H1 (cell line): ENCODE measurements around the gene DGCR8. TPM values are rescaled to one million over a fixed set of nuclear protein-coding genes. Genes with fewer than 3 reads are reported as not detected.

Experiments used
- CTCF ChIA-PET: fragments of 300-600 bp; sonication (Branson Sonifier 250); formaldehyde crosslinking; loops from one replicate; lab custom pipeline; 2021; ENCODE audit not compliant: partially characterized antibody; lab: Charles Lee
- POLR2A ChIA-PET: fragments of 300-600 bp; sonication (Branson Sonifier 250); formaldehyde crosslinking; loops from one replicate; lab custom pipeline; 2021; ENCODE audit warnings: inconsistent platforms; ENCODE audit not compliant: partially characterized antibody; lab: Charles Lee
- DNase-seq, 2 experiments: peaks; one replicate each; pipeline versions ENCODE4 v3.0.0 to v3.0.0-alpha.2; 2010 to 2022; ENCODE audit warnings: low spot score in 2 of 2, low read depth in 1 of 2, mixed read lengths in 1 of 2
- FAIRE-seq: peaks from 2 replicates; lab custom pipeline; 2011; peaks lifted over from hg19 to GRCh38; lab: Jason Lieb, UNC
- H2AFZ ChIP-seq: 2 replicates; pipeline ENCODE4 v1.8.1; 2012; ENCODE audit warnings: low read length, inconsistent platforms
- H2AK5ac ChIP-seq: 2 replicates; pipeline ENCODE4 v1.6.1; 2013; ENCODE audit warnings: low read depth, low read length
- H2BK120ac ChIP-seq: replicated peaks from 2 replicates; pipeline ENCODE3; 2013; ENCODE audit warnings: low read depth, low read length, inconsistent platforms
- H2BK12ac ChIP-seq: 2 replicates; pipeline ENCODE4 v1.6.1; 2013; ENCODE audit warnings: low read depth, low read length
- H2BK15ac ChIP-seq: 2 replicates; pipeline ENCODE4 v1.6.1; 2013; ENCODE audit warnings: low read length
- H2BK20ac ChIP-seq: 2 replicates; pipeline ENCODE4 v1.6.1; 2013; ENCODE audit warnings: low read length
- H2BK5ac ChIP-seq: 2 replicates; pipeline ENCODE4 v1.6.1; 2013; ENCODE audit warnings: low read depth, low read length
- H3K14ac ChIP-seq: 2 replicates; pipeline ENCODE4 v1.6.1; 2013; ENCODE audit warnings: inconsistent platforms; ENCODE audit not compliant: insufficient read length
- H3K18ac ChIP-seq: 2 replicates; pipeline ENCODE4 v1.6.1; 2013; ENCODE audit warnings: low read length; ENCODE audit errors: extremely low read depth
- H3K23ac ChIP-seq: 2 replicates; pipeline ENCODE4 v1.6.1; 2013; ENCODE audit warnings: inconsistent platforms; ENCODE audit not compliant: insufficient read length
- H3K23me2 ChIP-seq: 2 replicates; pipeline ENCODE4 v1.6.1; 2013; ENCODE audit warnings: low read depth, low read length
- H3K27ac ChIP-seq: 2 replicates; pipeline ENCODE4 v1.6.1; 2011; ENCODE audit warnings: low read depth, low read length, inconsistent platforms
- H3K27me3 ChIP-seq, 4 experiments: replicated peaks in 1 of 4; 1 replicate in 1 of 4; 2 replicates in 3 of 4; pipeline versions ENCODE4 v1.6.1 to v1.8.1; 2011 to 2013; ENCODE audit warnings: low read length in 3 of 4, mild to moderate bottlenecking in 3 of 4, inconsistent platforms in 2 of 4, mixed read lengths in 2 of 4, moderate library complexity in 1 of 4; ENCODE audit not compliant: control insufficient read depth in 3 of 4, insufficient read depth in 3 of 4; ENCODE audit errors: extremely low read depth in 1 of 4
- H3K36me3 ChIP-seq, 4 experiments: 2 replicates each; pipeline versions ENCODE4 v1.6.1 to v1.8.1; 2011 to 2013; ENCODE audit warnings: mild to moderate bottlenecking in 4 of 4, low read length in 3 of 4, moderate library complexity in 2 of 4, control low read depth in 1 of 4, inconsistent platforms in 1 of 4; ENCODE audit not compliant: insufficient read depth in 4 of 4, control insufficient read depth in 2 of 4
- H3K4ac ChIP-seq: replicated peaks from 2 replicates; pipeline ENCODE3; 2013; ENCODE audit warnings: low read length, low read depth, mixed read lengths, inconsistent platforms; ENCODE audit not compliant: insufficient read length
- H3K4me1 ChIP-seq, 4 experiments: replicated peaks in 1 of 4; 1 replicate in 1 of 4; 2 replicates in 3 of 4; pipeline versions ENCODE4 v1.6.1 to v1.8.1; 2011 to 2013; ENCODE audit warnings: low read length in 3 of 4, inconsistent platforms in 2 of 4, mixed read lengths in 1 of 4; ENCODE audit not compliant: insufficient read depth in 4 of 4, control insufficient read depth in 3 of 4
- H3K4me2 ChIP-seq, 2 experiments: 2 replicates each; pipeline versions ENCODE4 v1.6.1 to v1.8.1; 2011 to 2013; ENCODE audit warnings: low read depth in 2 of 2, low read length in 2 of 2, control low read depth in 1 of 2, inconsistent platforms in 1 of 2, mild to moderate bottlenecking in 1 of 2; ENCODE audit not compliant: insufficient read depth in 1 of 2
- H3K4me3 ChIP-seq, 4 experiments: fragments of 200-600, 300-600 bp in 1 of 4; sonication (generic), shearing (Covaris generic), sonication (Bioruptor Twin) in 1 of 4; 2 replicates each; pipeline versions ENCODE4 v1.5.1 to v1.8.1; 2011 to 2016; ENCODE audit warnings: low read length in 4 of 4, low read depth in 3 of 4, control low read depth in 2 of 4, inconsistent platforms in 2 of 4, mild to moderate bottlenecking in 2 of 4, mixed read lengths in 1 of 4, moderate library complexity in 1 of 4; ENCODE audit not compliant: insufficient read depth in 2 of 4; ENCODE audit errors: extremely low read depth in 1 of 4
- H3K56ac ChIP-seq: replicated peaks from 2 replicates; pipeline ENCODE3; 2013; ENCODE audit warnings: low read depth, mild to moderate bottlenecking, mixed read lengths, low read length, inconsistent platforms; ENCODE audit not compliant: insufficient read length
- H3K79me1 ChIP-seq: 2 replicates; pipeline ENCODE4 v1.6.1; 2013; ENCODE audit warnings: low read depth, low read length, control low read depth
- H3K79me2 ChIP-seq, 2 experiments: 2 replicates each; pipeline versions ENCODE4 v1.6.1 to v1.8.1; 2012 to 2013; ENCODE audit warnings: low read length in 2 of 2, mild to moderate bottlenecking in 2 of 2, inconsistent platforms in 1 of 2; ENCODE audit not compliant: insufficient read depth in 2 of 2, control insufficient read depth in 1 of 2
- H3K9ac ChIP-seq, 4 experiments: replicated peaks in 1 of 4; 1 replicate in 1 of 4; 2 replicates in 3 of 4; pipeline versions ENCODE4 v1.6.1 to v1.8.1; 2011 to 2013; ENCODE audit warnings: low read depth in 3 of 4, low read length in 3 of 4, control low read depth in 2 of 4, mild to moderate bottlenecking in 2 of 4, moderate library complexity in 2 of 4, inconsistent platforms in 1 of 4; ENCODE audit errors: extremely low read depth in 1 of 4
- H3K9me3 ChIP-seq, 2 experiments: 2 replicates each; pipeline versions ENCODE4 v1.6.1 to v1.8.1; 2012 to 2013; ENCODE audit warnings: mild to moderate bottlenecking in 2 of 2, moderate library complexity in 2 of 2, control low read depth in 1 of 2, inconsistent platforms in 1 of 2, low read depth in 1 of 2, low read length in 1 of 2, mixed read lengths in 1 of 2; ENCODE audit not compliant: insufficient read depth in 2 of 2
- H4K20me1 ChIP-seq, 2 experiments: replicated peaks in 1 of 2; 2 replicates each; pipeline versions ENCODE3 to v1.8.1; 2011 to 2013; ENCODE audit warnings: inconsistent platforms in 2 of 2, low read length in 2 of 2, mild to moderate bottlenecking in 1 of 2; ENCODE audit not compliant: insufficient read depth in 2 of 2, control insufficient read depth in 1 of 2
- H4K5ac ChIP-seq: 2 replicates; pipeline ENCODE4 v1.6.1; 2013; ENCODE audit warnings: low read length, low read depth, mixed read lengths, inconsistent platforms; ENCODE audit not compliant: insufficient read length
- H4K8ac ChIP-seq: 2 replicates; pipeline ENCODE4 v1.8.0; 2013; ENCODE audit warnings: mild to moderate bottlenecking, moderate library complexity, low read length, inconsistent platforms; ENCODE audit not compliant: insufficient read depth; ENCODE audit errors: extremely low read depth
- H4K91ac ChIP-seq: replicated peaks from 2 replicates; pipeline ENCODE3; 2013; ENCODE audit warnings: low read length, mixed read lengths, inconsistent platforms; ENCODE audit not compliant: insufficient read length
- EZH2 ChIP-seq: fragments of 200-600 bp; sonication (generic); IDR thresholded peaks from 2 replicates; pipeline ENCODE4 v1.7.1; 2012; ENCODE audit warnings: low read depth, mild to moderate bottlenecking, moderate library complexity, low read length, inconsistent platforms; ENCODE audit not compliant: severe bottlenecking
- WGBS, 2 experiments: shearing (Covaris generic) in 1 of 2; methylation state at CpG; one replicate each; pipeline versions ENCODE4 v1.1.6 to v1.1.7; 2013 to 2015; ENCODE audit warnings: low lambda C conversion rate in 2 of 2, mixed read lengths in 2 of 2, inconsistent platforms in 1 of 2, low coverage in 1 of 2, missing lambda C conversion rate in 1 of 2; ENCODE audit not compliant: insufficient replicate concordance in 2 of 2, insufficient coverage in 1 of 2, insufficient read length in 1 of 2; ENCODE audit errors: extremely low coverage in 1 of 2, missing lambda C conversion rate in 1 of 2; 5-methylcytosine and 5-hydroxymethylcytosine counted together
- polyA plus RNA-seq, 7 experiments: library from polyadenylated mRNA; depleted of rRNA in 3 of 7; stranded (reverse) in 5 of 7; unstranded in 2 of 7; fragments of >200 nt in 5 of 7; fragments of 200-250 nt in 2 of 7; gene quantifications; 1 replicate in 5 of 7; 2 replicates in 1 of 7; 4 replicates in 1 of 7; pipeline versions ENCODE4 v1.2.1 to v1.2.3, GENCODE V29; 2011 to 2013; ENCODE audit warnings: missing spikeins in 2 of 7, mixed read lengths in 2 of 7
- total RNA-seq: library from RNA; stranded (reverse); fragmentation: NEBNext Ultra II Directional; extraction: Animal tissue kit (Norgen Biotek cat#: 25700); gene quantifications from 2 replicates; pipeline ENCODE4 v1.2.1, GENCODE V29; 2021

Gene DGCR8
- total and polyA plus RNA-seq, 2 of the 8 experiments (the other 6 are each of a cell fraction or from before 2014, with no cell fraction given): 23.7 to 43.7 TPM

- Histone ChIP-seq H3K27ac (no peak overlapping the region), H3K9me3 (no peaks in the 10 kb centered on the region), H2BK120ac (no peak overlapping the region), H2AFZ (no peak overlapping the region), H3K14ac (no peak overlapping the region), H2BK20ac (no peak overlapping the region), H4K91ac (no peak overlapping the region), H2BK5ac (no peak overlapping the region; the same call in 1 of the 2 replicates), H3K18ac (no peak overlapping the region), H3K4me3 (no peak overlapping the region), H3K23me2 (no peaks in the 10 kb centered on the region), H3K79me2 (peaks cover 0 to 18% of the 10 kb centered on the region in 2 experiments; a peak in 3 of 4 replicates), H2BK15ac (no peak overlapping the region), H3K23ac (no peak overlapping the region), H2BK12ac (no peak overlapping the region), H4K20me1 (peaks cover 15 to 35% of the 10 kb centered on the region in 2 experiments), H4K8ac (no peak overlapping the region; the same call in 1 of the 2 replicates), H3K79me1 (peaks cover 21% of the 10 kb centered on the region), H3K4me1 (no peaks in the 10 kb centered on the region), H3K4me2 (no peak overlapping the region), H3K56ac (no peak overlapping the region), H2AK5ac (no peak overlapping the region), H3K27me3 (no peaks in the 10 kb centered on the region), H3K36me3 (peaks cover 0 to 4% (median 2%) of the 10 kb centered on the region in 4 experiments; a peak in 1 of 8 replicates), H4K5ac (no peak overlapping the region), H3K9ac (no peak overlapping the region), H3K4ac (no peak overlapping the region)
- no peak for TF ChIP-seq EZH2
- ChIA-PET CTCF (interaction anchor here (1.0 to 2.5 kb wide), 5 partner anchors 9 to 178 kb away, joined by 3 to 13 read pairs (median 4); no protein-coding TSS in a partner anchor), POLR2A (interaction anchor here (1.4 to 10.1 kb wide), 3 partner anchors 11 to 20 kb away, joined by 3 to 104 read pairs (median 40); partner anchors contain the start of gene TRMT2A)
- 93% methylated on average over 4 of the region's 4 CpGs; no CpG with 5 or more reads in 1 of the 2 experiments for WGBS, 2 experiments
- DNase-seq: no peak
- no peak for FAIRE-seq
Observed at GRCh38 chr22:20138417-20138738, 58.3 kb downstream of the DGCR8 start.
